HEK293 (cell line): ENCODE measurements around the gene TBL1X.

Experiments used
- CTCF ChIA-PET: fragments of 350-600 bp; formaldehyde crosslinking; extraction: SDS; loops from one replicate; lab custom pipeline; 2021; ENCODE audit warnings: antibody characterized with exemption; lab: Yijun Ruan, JAX
- POLR2A ChIA-PET: fragments of 300-600 bp; formaldehyde crosslinking; extraction: SDS; loops from one replicate; lab custom pipeline; 2020; ENCODE audit warnings: antibody characterized with exemption, inconsistent platforms; lab: Yijun Ruan, JAX
- H3K27ac ChIP-seq: fragments of 200-500 bp; sonication (Bioruptor generic); 2 replicates; pipeline ENCODE4 v1.5.1; 2014; ENCODE audit warnings: low read depth, low read length, control low read depth, inconsistent platforms; ENCODE audit errors: extremely low read depth
- H3K36me3 ChIP-seq, 2 experiments: fragments of 200-500 bp in 1 of 2; sonication (Bioruptor generic) in 1 of 2; 1 replicate in 1 of 2; 2 replicates in 1 of 2; pipeline ENCODE4 v1.5.1; 2014 to 2017; ENCODE audit warnings: inconsistent platforms in 2 of 2, low read length in 2 of 2; ENCODE audit not compliant: control insufficient read depth in 2 of 2, insufficient read depth in 1 of 2
- H3K4me1 ChIP-seq: fragments of 200-500 bp; sonication (Bioruptor generic); 2 replicates; pipeline ENCODE4 v1.5.1; 2014; ENCODE audit warnings: mild to moderate bottlenecking, low read length, inconsistent platforms; ENCODE audit not compliant: control insufficient read depth, insufficient read depth
- H3K4me3 ChIP-seq: 2 replicates; pipeline ENCODE4 v1.5.1; 2011; ENCODE audit warnings: low read depth, mild to moderate bottlenecking, control low read depth, low read length, moderate library complexity
- H3K9me3 ChIP-seq: fragments of 200-500 bp; sonication (Bioruptor generic); 2 replicates; pipeline ENCODE4 v1.5.1; 2014; ENCODE audit warnings: low read depth, low read length, inconsistent platforms; ENCODE audit not compliant: control insufficient read depth, insufficient read depth
- MEIS1 ChIP-seq: sonication (generic); formaldehyde crosslinking; IDR thresholded peaks from 2 replicates; pipeline ENCODE4 v1.8.1; 2022; ENCODE audit warnings: missing genetic modification reagents, mild to moderate bottlenecking, borderline replicate concordance
- REPIN1 ChIP-seq: fragments of 450-650 bp; formaldehyde crosslinking; IDR thresholded peaks from 2 replicates; pipeline ENCODE4 v1.5.1; 2017; ENCODE audit warnings: missing biosample characterization, missing genetic modification characterization, low read depth
- SETDB1 ChIP-seq: IDR thresholded peaks from one replicate; pipeline ENCODE4 v1.6.1; 2017; ENCODE audit warnings: mild to moderate bottlenecking, low read length, moderate library complexity, mixed read lengths; ENCODE audit not compliant: insufficient read length
- TRIM28 ChIP-seq: IDR thresholded peaks from 2 replicates; pipeline ENCODE4 v1.6.1; 2011; ENCODE audit warnings: low read length, control low read depth, borderline replicate concordance
- ZFP3 ChIP-seq: fragments of 450-650 bp; formaldehyde crosslinking; IDR thresholded peaks from 2 replicates; pipeline ENCODE4 v1.5.1; 2016; ENCODE audit warnings: low read depth, missing biosample characterization, missing genetic modification characterization
- ZNF112 ChIP-seq: fragments of 450-650 bp; formaldehyde crosslinking; IDR thresholded peaks from 2 replicates; pipeline ENCODE4 v1.5.0; 2017; ENCODE audit warnings: missing biosample characterization, missing genetic modification characterization
- ZNF146 ChIP-seq: fragments of 450-650 bp; formaldehyde crosslinking; IDR thresholded peaks from 2 replicates; pipeline ENCODE4 v1.5.1; 2016; ENCODE audit warnings: missing biosample characterization, missing genetic modification characterization
- ZNF239 ChIP-seq: fragments of 450-650 bp; formaldehyde crosslinking; IDR thresholded peaks from 2 replicates; pipeline ENCODE4 v1.5.1; 2016; ENCODE audit warnings: missing biosample characterization, missing genetic modification characterization
- ZNF391 ChIP-seq: fragments of 450-650 bp; formaldehyde crosslinking; IDR thresholded peaks from 2 replicates; pipeline ENCODE4 v1.5.1; 2016; ENCODE audit warnings: low read depth, missing biosample characterization, missing genetic modification characterization, borderline replicate concordance
- ZNF548 ChIP-seq: fragments of 450-650 bp; formaldehyde crosslinking; IDR thresholded peaks from 2 replicates; pipeline ENCODE4 v1.5.1; 2016; ENCODE audit warnings: missing biosample characterization, missing genetic modification characterization
- ZNF610 ChIP-seq: fragments of 450-650 bp; formaldehyde crosslinking; IDR thresholded peaks from 2 replicates; pipeline ENCODE4 v1.5.1; 2016; ENCODE audit warnings: missing biosample characterization, missing genetic modification characterization, borderline replicate concordance
- ZNF626 ChIP-seq: fragments of 450-650 bp; sonication (Bioruptor Pico); formaldehyde crosslinking; IDR thresholded peaks from 2 replicates; pipeline ENCODE4 v1.5.1; 2018; ENCODE audit warnings: missing biosample characterization, missing genetic modification characterization, inconsistent platforms
- ZNF777 ChIP-seq: fragments of 450-650 bp; formaldehyde crosslinking; IDR thresholded peaks from 2 replicates; pipeline ENCODE4 v1.5.1; 2017; ENCODE audit warnings: missing biosample characterization, missing genetic modification characterization, borderline replicate concordance
- TF ChIP-seq, protein P1 (sequence below): fragments of 450-650 bp; formaldehyde crosslinking; IDR thresholded peaks from 2 replicates; pipeline ENCODE4 v1.5.1; 2016; ENCODE audit warnings: missing biosample characterization, missing genetic modification characterization, low read depth
- TF ChIP-seq, protein P2 (sequence below): fragments of 450-650 bp; formaldehyde crosslinking; IDR thresholded peaks from 2 replicates; pipeline ENCODE4 v1.5.1; 2016; ENCODE audit warnings: missing biosample characterization, missing genetic modification characterization
- TF ChIP-seq, protein P3 (sequence below): fragments of 450-650 bp; formaldehyde crosslinking; IDR thresholded peaks from 2 replicates; pipeline ENCODE4 v1.5.1; 2016; ENCODE audit warnings: missing biosample characterization, missing genetic modification characterization
- TF ChIP-seq, protein P4 (sequence below): IDR thresholded peaks from 2 replicates; pipeline ENCODE4 v1.6.1; 2011; ENCODE audit warnings: mild to moderate bottlenecking, low read depth, low read length, borderline replicate concordance

TBL1X gene

DNA sequence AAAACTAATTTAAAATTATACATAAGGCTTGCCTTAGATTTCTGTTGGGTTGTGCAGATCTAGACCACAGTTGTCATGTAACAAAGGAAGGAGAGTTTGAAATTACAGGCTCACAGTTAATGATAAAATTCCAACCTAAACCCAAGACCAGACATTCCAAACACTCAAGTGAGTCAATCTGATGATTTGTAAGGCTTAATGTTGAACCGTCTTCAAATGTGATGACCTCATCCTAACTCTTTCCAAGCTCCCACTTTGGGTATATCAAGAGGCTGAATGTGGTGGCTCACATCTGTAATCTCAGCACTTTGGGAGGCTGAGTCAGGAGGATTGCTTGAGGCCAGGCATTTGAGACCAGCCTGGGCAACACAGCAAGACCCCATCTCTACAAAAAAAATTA lies 149.2 kb downstream of the TBL1X start:
- Histone ChIP-seq H3K9me3 (no peaks in the 10 kb centered on the region), H3K4me1 (no peaks in the 10 kb centered on the region), H3K27ac (no peak overlapping the region), H3K36me3 (no peaks in the 10 kb centered on the region), H3K4me3 (no peak overlapping the region)
- POLR2A ChIA-PET, result no interaction called here
- TF ChIP-seq TRIM28 (no peak), REPIN1 (tag by site-specific recombination) (no peak), MEIS1 (CRISPR knock-in tag) (no peak)
- TF ChIP-seq, protein P1, sequence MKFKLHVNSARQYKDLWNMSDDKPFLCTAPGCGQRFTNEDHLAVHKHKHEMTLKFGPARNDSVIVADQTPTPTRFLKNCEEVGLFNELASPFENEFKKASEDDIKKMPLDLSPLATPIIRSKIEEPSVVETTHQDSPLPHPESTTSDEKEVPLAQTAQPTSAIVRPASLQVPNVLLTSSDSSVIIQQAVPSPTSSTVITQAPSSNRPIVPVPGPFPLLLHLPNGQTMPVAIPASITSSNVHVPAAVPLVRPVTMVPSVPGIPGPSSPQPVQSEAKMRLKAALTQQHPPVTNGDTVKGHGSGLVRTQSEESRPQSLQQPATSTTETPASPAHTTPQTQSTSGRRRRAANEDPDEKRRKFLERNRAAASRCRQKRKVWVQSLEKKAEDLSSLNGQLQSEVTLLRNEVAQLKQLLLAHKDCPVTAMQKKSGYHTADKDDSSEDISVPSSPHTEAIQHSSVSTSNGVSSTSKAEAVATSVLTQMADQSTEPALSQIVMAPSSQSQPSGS, result peak; percentile 45
- CTCF ChIA-PET, result interaction anchor here (0.6 to 1.3 kb wide), 2 partner anchors 40 to 506 kb away, joined by 3 read pairs; no protein-coding TSS in a partner anchor

DNA sequence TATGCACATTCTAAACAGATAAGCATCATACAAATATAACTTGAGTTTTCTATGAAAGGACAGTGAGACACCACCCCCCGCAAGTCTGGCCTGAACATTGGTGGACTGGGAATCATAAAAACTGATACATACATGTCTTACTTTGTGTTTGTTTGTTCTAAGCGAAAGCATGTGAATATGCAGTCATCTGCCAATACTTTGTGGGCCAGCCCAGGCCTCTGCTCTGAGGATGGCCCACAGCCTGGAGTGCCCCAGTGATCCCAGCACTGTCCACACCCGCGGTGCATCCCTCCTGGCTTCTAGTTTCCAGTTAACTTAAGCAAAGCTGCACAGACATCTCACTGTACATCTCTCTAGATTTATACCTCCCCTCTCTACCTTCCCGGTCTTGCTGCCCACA lies 154.3 kb downstream of the TBL1X start:
- H3K27ac ChIP-seq, result no peak overlapping the region
- TF ChIP-seq ZNF239 (tag by site-specific recombination), result no peak

DNA sequence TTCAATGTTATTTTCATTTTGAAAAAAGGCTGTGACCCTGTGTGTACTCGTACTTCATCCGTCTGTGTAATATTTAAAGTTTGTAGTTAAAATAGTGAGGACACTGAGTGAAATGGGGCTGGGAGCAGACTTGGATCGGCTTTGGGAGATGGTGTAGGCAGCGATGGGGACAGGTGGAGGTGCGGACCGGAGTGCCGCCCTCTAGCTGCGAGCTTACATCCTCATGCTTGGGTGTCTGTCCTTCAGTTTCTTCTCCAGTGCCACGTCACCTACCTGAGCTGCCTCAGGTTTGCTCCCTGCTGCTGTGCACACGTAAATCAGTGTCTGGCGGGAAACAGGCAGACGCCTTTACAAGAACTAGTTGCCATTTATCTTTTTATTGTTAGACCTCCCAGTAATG lies 154.7 kb downstream of the TBL1X start:
- CTCF ChIA-PET, result no interaction called here
- no peak overlapping the region for H3K4me3 ChIP-seq
- TF ChIP-seq ZNF548 (tag by site-specific recombination), result no peak
- TF ChIP-seq ZFP3 (tag by site-specific recombination), result no peak
- no peak for TF ChIP-seq ZNF626 (tag by site-specific recombination)
- TF ChIP-seq ZNF112 (tag by site-specific recombination), result no peak
- no peak for TF ChIP-seq ZNF610 (tag by site-specific recombination)
- no peak for TF ChIP-seq ZNF391 (tag by site-specific recombination)
- no peak for TF ChIP-seq SETDB1
- TF ChIP-seq, protein P2, sequence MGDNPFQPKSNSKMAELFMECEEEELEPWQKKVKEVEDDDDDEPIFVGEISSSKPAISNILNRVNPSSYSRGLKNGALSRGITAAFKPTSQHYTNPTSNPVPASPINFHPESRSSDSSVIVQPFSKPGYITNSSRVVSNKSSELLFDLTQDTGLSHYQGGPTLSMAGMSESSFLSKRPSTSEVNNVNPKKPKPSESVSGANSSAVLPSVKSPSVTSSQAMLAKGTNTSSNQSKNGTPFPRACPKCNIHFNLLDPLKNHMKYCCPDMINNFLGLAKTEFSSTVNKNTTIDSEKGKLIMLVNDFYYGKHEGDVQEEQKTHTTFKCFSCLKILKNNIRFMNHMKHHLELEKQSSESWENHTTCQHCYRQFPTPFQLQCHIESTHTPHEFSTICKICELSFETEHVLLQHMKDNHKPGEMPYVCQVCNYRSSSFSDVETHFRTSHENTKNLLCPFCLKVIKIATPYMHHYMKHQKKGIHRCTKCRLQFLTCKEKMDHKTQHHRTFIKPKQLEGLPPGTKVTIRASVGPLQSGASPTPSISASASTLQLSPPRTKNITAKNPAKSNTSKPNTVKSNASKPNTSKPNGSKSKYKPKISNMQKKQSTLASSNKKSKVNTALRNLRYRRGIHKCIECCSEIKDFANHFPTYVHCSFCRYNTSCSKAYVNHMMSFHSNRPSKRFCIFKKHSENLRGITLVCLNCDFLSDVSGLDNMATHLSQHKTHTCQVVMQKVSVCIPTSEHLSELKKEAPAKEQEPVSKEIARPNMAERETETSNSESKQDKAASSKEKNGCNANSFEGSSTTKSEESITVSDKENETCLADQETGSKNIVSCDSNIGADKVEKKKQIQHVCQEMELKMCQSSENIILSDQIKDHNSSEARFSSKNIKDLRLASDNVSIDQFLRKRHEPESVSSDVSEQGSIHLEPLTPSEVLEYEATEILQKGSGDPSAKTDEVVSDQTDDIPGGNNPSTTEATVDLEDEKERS (tag by site-specific recombination), result no peak
- H3K27ac ChIP-seq, result no peak overlapping the region
- no peaks in the 10 kb centered on the region for H3K9me3 ChIP-seq
- no peaks in the 10 kb centered on the region for H3K4me1 ChIP-seq
- POLR2A ChIA-PET, result no interaction called here
- H3K36me3 ChIP-seq, result no peaks in the 10 kb centered on the region

More for the DNA sequence above, 154.3 kb downstream of the TBL1X start:
- ChIA-PET POLR2A (no interaction called here), CTCF (no interaction called here)
- Histone ChIP-seq H3K4me1 (no peaks in the 10 kb centered on the region), H3K36me3 (no peaks in the 10 kb centered on the region), H3K9me3 (no peaks in the 10 kb centered on the region), H3K4me3 (no peak overlapping the region)

DNA sequence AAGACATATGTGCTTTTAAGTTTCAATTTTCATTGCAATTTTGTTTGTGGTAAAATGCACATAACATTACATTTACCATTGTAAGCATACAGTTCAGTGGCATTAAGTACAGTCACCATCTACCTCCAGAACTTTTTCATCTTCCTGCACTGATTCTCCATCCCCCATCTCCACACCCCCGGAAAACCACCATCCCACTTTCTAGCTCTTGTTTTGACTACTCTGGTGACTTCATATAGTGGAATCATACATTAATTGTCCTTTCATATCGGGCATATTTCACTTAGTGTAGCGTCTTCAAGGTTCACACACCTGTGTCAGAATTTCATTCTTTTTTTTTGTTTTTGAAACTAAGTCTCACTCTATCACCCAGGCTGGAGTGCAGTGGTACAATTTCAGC lies 157.3 kb downstream of the TBL1X start:
- H3K27ac ChIP-seq, result no peak overlapping the region
- H3K4me3 ChIP-seq, result no peak overlapping the region
- POLR2A ChIA-PET, result no interaction called here
- no peaks in the 10 kb centered on the region for H3K9me3 ChIP-seq
- H3K36me3 ChIP-seq, result no peaks in the 10 kb centered on the region
- CTCF ChIA-PET, result interaction anchor here (0.6 kb wide), 1 partner anchor 160 kb away, joined by 3 read pairs; no protein-coding TSS in a partner anchor
- no peaks in the 10 kb centered on the region for H3K4me1 ChIP-seq
- TF ChIP-seq, protein P3, sequence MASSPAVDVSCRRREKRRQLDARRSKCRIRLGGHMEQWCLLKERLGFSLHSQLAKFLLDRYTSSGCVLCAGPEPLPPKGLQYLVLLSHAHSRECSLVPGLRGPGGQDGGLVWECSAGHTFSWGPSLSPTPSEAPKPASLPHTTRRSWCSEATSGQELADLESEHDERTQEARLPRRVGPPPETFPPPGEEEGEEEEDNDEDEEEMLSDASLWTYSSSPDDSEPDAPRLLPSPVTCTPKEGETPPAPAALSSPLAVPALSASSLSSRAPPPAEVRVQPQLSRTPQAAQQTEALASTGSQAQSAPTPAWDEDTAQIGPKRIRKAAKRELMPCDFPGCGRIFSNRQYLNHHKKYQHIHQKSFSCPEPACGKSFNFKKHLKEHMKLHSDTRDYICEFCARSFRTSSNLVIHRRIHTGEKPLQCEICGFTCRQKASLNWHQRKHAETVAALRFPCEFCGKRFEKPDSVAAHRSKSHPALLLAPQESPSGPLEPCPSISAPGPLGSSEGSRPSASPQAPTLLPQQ (tag by site-specific recombination), result no peak
- TF ChIP-seq, protein P2 (tag by site-specific recombination), result no peak
- no peak for TF ChIP-seq ZNF146
- TF ChIP-seq, protein P4, sequence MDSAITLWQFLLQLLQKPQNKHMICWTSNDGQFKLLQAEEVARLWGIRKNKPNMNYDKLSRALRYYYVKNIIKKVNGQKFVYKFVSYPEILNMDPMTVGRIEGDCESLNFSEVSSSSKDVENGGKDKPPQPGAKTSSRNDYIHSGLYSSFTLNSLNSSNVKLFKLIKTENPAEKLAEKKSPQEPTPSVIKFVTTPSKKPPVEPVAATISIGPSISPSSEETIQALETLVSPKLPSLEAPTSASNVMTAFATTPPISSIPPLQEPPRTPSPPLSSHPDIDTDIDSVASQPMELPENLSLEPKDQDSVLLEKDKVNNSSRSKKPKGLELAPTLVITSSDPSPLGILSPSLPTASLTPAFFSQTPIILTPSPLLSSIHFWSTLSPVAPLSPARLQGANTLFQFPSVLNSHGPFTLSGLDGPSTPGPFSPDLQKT, result no peak
- no peak for TF ChIP-seq ZNF777
